SH-SY5Y (cell line): ENCODE results near the gene SYNJ2.

Source experiments
- GATA2 ChIP-seq: IDR thresholded peaks from 2 replicates; pipeline ENCODE4 v1.6.1; 2011; ENCODE audit warnings: mild to moderate bottlenecking, low read depth, low read length
- GATA3 ChIP-seq: IDR thresholded peaks from 2 replicates; pipeline ENCODE4 v1.6.1; 2011; ENCODE audit warnings: low read depth, mild to moderate bottlenecking, low read length, moderate library complexity

DNA sequence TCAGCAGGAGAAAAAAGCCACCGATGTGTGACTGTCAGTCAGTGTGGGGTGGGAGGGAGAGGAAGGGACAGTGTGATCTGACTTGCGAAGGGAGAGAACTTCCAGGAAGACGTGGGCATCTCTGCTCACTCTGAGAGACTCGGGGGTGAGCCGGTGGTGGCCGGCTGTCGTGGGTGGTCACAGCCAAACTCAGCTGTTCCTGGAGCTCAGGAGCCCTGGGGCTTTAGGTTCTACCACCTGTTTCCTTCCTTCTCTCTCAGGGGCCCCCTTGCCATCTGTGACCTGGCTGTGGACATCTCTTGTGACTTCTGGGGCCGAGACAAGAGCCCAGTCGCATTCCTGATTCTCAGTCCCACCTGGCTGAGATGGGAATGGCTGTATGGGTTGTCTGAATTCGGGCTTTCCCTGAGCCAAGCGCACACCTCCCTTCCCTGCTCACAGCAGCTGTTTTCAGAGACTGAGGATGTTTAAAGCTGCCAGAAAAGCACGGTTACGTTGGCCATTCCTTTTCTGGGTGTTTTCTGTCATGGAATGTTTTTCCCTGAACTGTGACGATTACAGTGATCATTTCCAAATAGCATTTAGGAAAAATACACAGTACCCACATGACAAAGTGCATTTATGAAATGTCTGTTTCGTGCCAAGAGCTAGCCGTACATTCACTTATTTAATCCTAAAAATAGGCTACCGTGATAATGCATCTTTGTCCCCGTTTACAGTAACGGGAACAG, 36.5 kb downstream of the SYNJ2 start:
- no peak for TF ChIP-seq GATA2
- no peak for TF ChIP-seq GATA3
